ENCODE data around the gene RCOR3.

RCOR3 gene

DNA sequence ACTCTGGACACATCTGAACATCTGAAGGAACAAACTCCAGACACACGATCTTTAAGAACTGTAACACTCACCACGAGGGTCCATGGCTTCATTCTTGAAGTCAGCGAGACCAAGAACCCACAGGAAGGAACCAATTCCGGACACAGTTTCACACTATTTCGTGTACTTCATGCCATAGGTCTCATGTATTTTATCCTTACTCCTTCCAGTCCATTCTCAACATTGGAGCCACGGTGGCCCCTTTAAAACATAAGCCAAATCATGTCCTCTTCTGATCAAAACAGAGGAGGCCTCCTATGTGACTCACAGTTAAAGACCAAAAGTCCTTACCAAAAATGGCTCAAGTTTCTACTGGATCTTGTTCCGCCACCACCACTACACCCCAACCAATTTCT is 29.8 kb upstream of the RCOR3 start:
- Histone ChIP-seq H2AFZ (ENCODE audit: low read depth, low read length, severe bottlenecking) (no peak overlapping the region), H3K9ac (ENCODE audit: low read length) (no peak overlapping the region), H3K4me3 (ENCODE audit: insufficient read depth, low read length, poor library complexity, severe bottlenecking) (no peak overlapping the region), H3K4me2 (ENCODE audit: low read depth, low read length, poor library complexity, severe bottlenecking) (no peak overlapping the region), H3K9me3 (ENCODE audit: insufficient read depth, low read length) (no peaks in the 10 kb centered on the region), H3K79me2 (ENCODE audit: insufficient read depth, low read length) (no peaks in the 10 kb centered on the region), H4K20me1 (ENCODE audit: low read depth, low read length) (no peaks in the 10 kb centered on the region), H3K27me3 (ENCODE audit: low read length) (no peaks in the 10 kb centered on the region), H3K36me3 (ENCODE audit: low read length) (no peaks in the 10 kb centered on the region), H3K9me2 (replicated peaks; ENCODE audit: insufficient read depth, low read length) (no peaks in the 10 kb centered on the region), H3K27ac (ENCODE audit: low read depth, low read length) (no peak overlapping the region), H3F3A (ENCODE audit: insufficient read depth) (no peaks in the 10 kb centered on the region)
- TF ChIP-seq, protein P1, sequence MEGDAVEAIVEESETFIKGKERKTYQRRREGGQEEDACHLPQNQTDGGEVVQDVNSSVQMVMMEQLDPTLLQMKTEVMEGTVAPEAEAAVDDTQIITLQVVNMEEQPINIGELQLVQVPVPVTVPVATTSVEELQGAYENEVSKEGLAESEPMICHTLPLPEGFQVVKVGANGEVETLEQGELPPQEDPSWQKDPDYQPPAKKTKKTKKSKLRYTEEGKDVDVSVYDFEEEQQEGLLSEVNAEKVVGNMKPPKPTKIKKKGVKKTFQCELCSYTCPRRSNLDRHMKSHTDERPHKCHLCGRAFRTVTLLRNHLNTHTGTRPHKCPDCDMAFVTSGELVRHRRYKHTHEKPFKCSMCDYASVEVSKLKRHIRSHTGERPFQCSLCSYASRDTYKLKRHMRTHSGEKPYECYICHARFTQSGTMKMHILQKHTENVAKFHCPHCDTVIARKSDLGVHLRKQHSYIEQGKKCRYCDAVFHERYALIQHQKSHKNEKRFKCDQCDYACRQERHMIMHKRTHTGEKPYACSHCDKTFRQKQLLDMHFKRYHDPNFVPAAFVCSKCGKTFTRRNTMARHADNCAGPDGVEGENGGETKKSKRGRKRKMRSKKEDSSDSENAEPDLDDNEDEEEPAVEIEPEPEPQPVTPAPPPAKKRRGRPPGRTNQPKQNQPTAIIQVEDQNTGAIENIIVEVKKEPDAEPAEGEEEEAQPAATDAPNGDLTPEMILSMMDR (IDR thresholded peaks at IDR 0.05; ENCODE audit: insufficient read depth, low read length, poor library complexity, severe bottlenecking) = no peak

DNA sequence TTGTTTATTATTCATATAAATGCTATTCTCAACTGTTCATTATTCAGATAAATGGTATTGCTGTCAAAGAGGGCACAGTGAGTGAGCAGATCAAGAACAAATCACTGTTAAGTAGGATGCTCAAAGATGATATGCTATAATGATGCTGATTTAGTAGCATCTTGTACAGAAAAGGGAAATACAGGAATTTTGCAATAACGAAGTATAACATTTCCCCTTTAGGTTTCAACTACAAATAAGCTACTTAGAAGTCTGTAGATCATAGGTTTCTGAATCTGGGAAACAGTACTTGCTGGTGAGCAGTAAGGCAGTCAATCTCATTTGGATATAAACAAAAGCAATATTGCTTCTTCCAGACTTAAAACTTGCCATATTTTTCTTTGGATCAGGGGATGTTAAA is 27.3 kb upstream of the RCOR3 start:
- no peaks in the 10 kb centered on the region for H3K79me2 ChIP-seq (ENCODE audit: insufficient read depth, low read length)
- H3K4me3 ChIP-seq (ENCODE audit: insufficient read depth, low read length, poor library complexity, severe bottlenecking) = no peak overlapping the region
- no peak overlapping the region for H3K27ac ChIP-seq (ENCODE audit: low read depth, low read length)
- H4K20me1 ChIP-seq (ENCODE audit: low read depth, low read length) = no peaks in the 10 kb centered on the region
- no peak overlapping the region for H3K9ac ChIP-seq (ENCODE audit: low read length)
- no peaks in the 10 kb centered on the region for H3K36me3 ChIP-seq (ENCODE audit: low read length)
- no peaks in the 10 kb centered on the region for H3K27me3 ChIP-seq (ENCODE audit: low read length)
- no peak overlapping the region for H2AFZ ChIP-seq (ENCODE audit: low read depth, low read length, severe bottlenecking)
- H3K9me3 ChIP-seq (ENCODE audit: insufficient read depth, low read length) = no peaks in the 10 kb centered on the region
- no peak overlapping the region for H3K4me2 ChIP-seq (ENCODE audit: low read depth, low read length, poor library complexity, severe bottlenecking)
- TF ChIP-seq, protein P1 (IDR thresholded peaks at IDR 0.05; ENCODE audit: insufficient read depth, low read length, poor library complexity, severe bottlenecking) = no peak
- TF ChIP-seq EZH2phosphoT487 (conservative IDR thresholded peaks at IDR 0.05; ENCODE audit: low read length) = no peak
- no peaks in the 10 kb centered on the region for H3K9me2 ChIP-seq (replicated peaks; ENCODE audit: insufficient read depth, low read length)
- no peaks in the 10 kb centered on the region for H3F3A ChIP-seq (ENCODE audit: insufficient read depth)

DNA sequence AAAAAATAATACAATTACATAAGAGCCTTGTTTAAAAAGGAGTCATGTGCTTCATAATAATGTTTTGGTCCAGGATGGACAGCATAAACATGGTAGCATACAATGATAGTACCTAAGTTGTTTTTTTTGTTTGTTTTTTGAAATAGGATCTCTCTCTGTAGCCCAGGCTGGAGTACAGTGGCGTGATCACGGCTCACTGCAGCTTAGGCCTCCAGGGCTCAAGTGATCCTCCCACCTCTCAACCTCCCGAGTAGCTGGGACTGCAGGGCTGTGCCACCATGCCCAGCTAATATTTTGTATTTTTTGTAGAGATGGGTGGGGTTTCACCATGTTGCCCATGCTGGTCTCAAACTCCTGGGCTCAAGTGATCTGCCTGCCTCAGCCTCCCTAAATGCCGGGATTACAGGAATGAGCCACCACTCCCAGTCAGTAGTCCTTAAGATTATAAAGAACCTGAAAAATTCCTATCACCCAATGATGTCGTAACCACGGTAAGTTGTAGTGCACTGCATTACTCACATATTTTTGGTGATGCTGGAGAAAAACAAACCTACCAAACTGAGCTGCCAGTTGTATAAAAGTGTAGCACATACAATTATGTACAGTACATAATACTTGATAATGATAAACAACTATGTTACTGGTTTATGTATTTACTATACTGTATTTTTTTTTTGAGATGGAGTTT is 22.4 kb upstream of the RCOR3 start:
- no peak for TF ChIP-seq EZH2phosphoT487 (conservative IDR thresholded peaks at IDR 0.05; ENCODE audit: low read length)
- TF ChIP-seq, protein P1 (IDR thresholded peaks at IDR 0.05; ENCODE audit: insufficient read depth, low read length, poor library complexity, severe bottlenecking) = no peak
- no peaks in the 10 kb centered on the region for H3K79me2 ChIP-seq (ENCODE audit: insufficient read depth, low read length)
- H3K4me3 ChIP-seq (ENCODE audit: insufficient read depth, low read length, poor library complexity, severe bottlenecking) = no peak overlapping the region
- H3K27ac ChIP-seq (ENCODE audit: low read depth, low read length) = no peak overlapping the region
- no peaks in the 10 kb centered on the region for H3K36me3 ChIP-seq (ENCODE audit: low read length)
- H3K27me3 ChIP-seq (ENCODE audit: low read length) = no peaks in the 10 kb centered on the region
- no peaks in the 10 kb centered on the region for H4K20me1 ChIP-seq (ENCODE audit: low read depth, low read length)
- H3K9ac ChIP-seq (ENCODE audit: low read length) = no peak overlapping the region
- H3K9me2 ChIP-seq (replicated peaks; ENCODE audit: insufficient read depth, low read length) = no peaks in the 10 kb centered on the region
- H3K4me2 ChIP-seq (ENCODE audit: low read depth, low read length, poor library complexity, severe bottlenecking) = no peak overlapping the region
- no peaks in the 10 kb centered on the region for H3F3A ChIP-seq (ENCODE audit: insufficient read depth)
- no peak overlapping the region for H2AFZ ChIP-seq (ENCODE audit: low read depth, low read length, severe bottlenecking)
- no peaks in the 10 kb centered on the region for H3K9me3 ChIP-seq (ENCODE audit: insufficient read depth, low read length)

Data from SU-DHL-6 (cell line).